ENCODE results near the gene ALDH3B2.

ALDH3B2 gene

DNA sequence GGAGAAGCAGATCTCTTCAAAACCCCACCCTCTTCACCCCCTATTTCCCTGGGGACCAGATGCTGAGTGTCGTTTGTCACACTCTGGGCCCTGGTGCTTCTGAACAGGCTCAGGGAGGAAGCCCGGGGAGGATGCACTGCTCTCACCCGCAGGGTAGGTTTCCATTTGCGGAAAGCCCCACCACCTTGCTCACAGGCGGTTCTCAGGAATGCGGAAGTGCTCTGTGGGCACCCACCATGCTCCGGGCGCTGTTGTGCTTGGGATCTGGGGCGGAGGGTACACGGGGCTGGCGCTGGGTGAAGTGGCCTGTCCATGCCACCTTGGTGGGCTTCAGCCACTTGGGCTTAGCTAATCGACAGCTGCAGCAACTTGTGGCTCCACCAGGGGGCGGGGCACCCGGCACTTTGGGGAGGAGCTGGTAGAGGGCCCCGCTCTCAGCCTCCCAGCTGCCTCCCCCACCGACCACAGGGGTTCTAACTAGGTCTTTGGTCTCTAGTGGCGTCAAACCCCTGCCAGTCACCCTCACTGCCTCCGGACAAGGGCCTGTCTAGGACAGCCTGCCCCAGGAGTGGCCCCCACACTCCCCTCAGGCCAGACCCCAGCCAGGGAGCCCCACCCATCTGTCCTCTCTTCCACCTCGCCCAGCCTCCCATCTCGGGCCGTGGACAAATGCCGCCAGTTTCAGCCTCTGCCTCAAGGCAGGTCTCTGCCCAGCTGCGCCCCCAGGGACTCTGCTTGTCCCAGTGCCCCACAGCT is 60.3 kb downstream of the ALDH3B2 start:
- Mint-ChIP-seq H3K27me3 (no peaks in the 10 kb centered on the region), H3K4me1 (ENCODE audit: low read depth) (peaks cover 38% of the 10 kb centered on the region), H3K27ac (peak overlapping the region; percentile 97), H3K36me3 (ENCODE audit: low read depth) (peaks cover 46% of the 10 kb centered on the region), H3K4me3 (peak overlapping the region; percentile 75), H3K9me3 (no peaks in the 10 kb centered on the region)
- peak; percentile 88 for DNase-seq

DNA sequence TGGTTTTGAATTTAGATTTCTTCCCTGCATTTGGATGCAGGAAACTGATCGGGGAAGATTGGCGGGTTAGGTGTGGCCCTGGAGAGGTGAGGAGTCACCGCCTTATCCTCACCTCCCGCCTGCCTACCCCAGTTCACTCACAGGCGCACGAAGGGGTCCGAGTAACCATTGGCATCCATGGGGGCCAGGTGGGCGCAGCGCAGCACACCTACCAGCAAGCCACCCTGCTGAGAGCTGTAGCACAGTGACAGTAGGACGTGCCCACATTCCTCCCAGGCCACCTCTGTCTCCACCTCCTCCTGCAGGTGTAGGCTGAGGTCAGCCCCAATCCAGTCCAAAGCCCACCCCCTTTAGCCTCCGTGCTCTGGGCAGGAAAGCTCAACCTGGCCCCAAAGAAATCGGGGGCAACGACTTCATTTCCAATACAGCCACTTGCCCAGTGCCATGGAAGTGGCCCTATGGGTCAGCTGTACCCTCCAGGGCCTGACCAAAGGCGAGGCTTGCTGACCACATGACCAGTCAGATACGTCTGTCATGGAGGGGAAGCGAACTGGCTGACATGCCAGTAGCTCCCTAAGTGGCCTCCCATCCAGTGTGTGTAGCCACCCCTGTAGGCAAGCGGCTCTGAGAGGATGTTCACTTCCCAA is 61.0 kb downstream of the ALDH3B2 start:
- DNase-seq = no peak
- Mint-ChIP-seq H3K36me3 (ENCODE audit: low read depth) (peaks cover 53% of the 10 kb centered on the region), H3K27me3 (no peaks in the 10 kb centered on the region), H3K4me1 (ENCODE audit: low read depth) (peaks cover 45% of the 10 kb centered on the region), H3K4me3 (peak overlapping the region; percentile 75), H3K9me3 (no peaks in the 10 kb centered on the region), H3K27ac (peak overlapping the region; percentile 97)

DNA sequence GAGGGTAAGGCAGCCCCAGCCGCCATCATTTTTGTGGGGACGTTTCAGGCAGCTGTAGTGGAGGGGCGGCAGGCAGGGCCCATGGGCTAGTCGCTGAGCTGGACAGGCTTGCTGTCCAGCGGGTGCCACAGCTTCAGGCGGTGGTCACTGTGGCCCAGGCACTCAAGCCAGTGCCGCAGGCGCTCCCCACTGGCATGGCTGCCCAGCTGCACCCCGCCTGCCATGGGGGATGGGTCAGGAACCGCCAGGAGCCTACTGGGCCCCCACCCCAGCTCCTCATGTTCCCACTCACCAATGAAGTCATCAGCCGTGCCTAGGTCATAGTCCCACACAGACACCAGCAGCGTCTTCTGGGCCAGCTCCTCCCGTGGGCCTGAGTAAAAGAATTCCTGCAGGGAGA is 61.7 kb downstream of the ALDH3B2 start:
- Mint-ChIP-seq H3K4me1 (ENCODE audit: low read depth) (peaks cover 52% of the 10 kb centered on the region), H3K9me3 (no peaks in the 10 kb centered on the region), H3K27me3 (no peaks in the 10 kb centered on the region), H3K27ac (peak overlapping the region; percentile 97), H3K4me3 (no peak overlapping the region), H3K36me3 (ENCODE audit: low read depth) (peaks cover 60% of the 10 kb centered on the region)
- DNase-seq = no peak

Measured in activated T-cell treated with anti-CD3 and anti-CD28 coated beads, Interleukin-2, amount 50 U/mL, for 24 hours (primary cell).